Neural cell (in vitro differentiated cells): ENCODE data around the gene SKAP1.

Experiments used
- RAD21 ChIP-seq: fragments of 450-650 bp; conservative IDR thresholded peaks from 2 replicates; pipeline ENCODE4 v1.6.1; 2014; ENCODE audit warnings: antibody characterized with exemption, mild to moderate bottlenecking, moderate library complexity
- TF ChIP-seq, protein P1 (sequence below): fragments of 450-650 bp; IDR thresholded peaks from 2 replicates; pipeline ENCODE4 v1.5.1; 2014; ENCODE audit warnings: antibody characterized with exemption, mild to moderate bottlenecking, moderate library complexity; ENCODE audit not compliant: poor library complexity, severe bottlenecking

DNA sequence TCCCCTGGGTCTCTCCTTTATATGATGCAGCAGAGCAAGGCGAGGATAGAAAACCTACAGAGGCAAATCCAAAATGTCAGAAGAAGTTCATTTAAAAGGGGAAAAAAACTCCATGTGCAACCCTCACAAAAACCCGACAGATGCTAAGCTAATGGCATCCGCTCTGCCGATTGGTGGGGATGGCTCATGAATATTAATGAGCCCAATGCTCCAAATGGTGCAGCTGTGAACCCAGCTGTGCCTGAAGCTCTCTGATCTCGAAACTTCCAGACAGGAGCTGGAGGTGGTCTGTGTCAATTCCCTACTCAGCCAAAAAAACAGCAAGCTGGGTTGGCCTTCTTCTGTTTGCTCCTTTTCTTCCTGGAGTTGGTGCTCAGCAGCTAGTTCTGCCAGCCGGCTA is 306.9 kb downstream of the SKAP1 start:
- TF ChIP-seq, protein P1, sequence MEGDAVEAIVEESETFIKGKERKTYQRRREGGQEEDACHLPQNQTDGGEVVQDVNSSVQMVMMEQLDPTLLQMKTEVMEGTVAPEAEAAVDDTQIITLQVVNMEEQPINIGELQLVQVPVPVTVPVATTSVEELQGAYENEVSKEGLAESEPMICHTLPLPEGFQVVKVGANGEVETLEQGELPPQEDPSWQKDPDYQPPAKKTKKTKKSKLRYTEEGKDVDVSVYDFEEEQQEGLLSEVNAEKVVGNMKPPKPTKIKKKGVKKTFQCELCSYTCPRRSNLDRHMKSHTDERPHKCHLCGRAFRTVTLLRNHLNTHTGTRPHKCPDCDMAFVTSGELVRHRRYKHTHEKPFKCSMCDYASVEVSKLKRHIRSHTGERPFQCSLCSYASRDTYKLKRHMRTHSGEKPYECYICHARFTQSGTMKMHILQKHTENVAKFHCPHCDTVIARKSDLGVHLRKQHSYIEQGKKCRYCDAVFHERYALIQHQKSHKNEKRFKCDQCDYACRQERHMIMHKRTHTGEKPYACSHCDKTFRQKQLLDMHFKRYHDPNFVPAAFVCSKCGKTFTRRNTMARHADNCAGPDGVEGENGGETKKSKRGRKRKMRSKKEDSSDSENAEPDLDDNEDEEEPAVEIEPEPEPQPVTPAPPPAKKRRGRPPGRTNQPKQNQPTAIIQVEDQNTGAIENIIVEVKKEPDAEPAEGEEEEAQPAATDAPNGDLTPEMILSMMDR = no peak
- TF ChIP-seq RAD21 = no peak
